GM19438 (cell line): Measurements from ENCODE around the gene HTT.

ENCODE experiments used
- ATAC-seq: cut with Tn5 transposase; IDR thresholded peaks from one replicate; pipeline ENCODE4 v1.9.1; 2021; ENCODE audit warnings: low read depth; ENCODE audit not compliant: unreplicated experiment

The HTT gene

GRCh38 chr4:3196670-3197359, 122.3 kb downstream of the HTT start:
- ATAC-seq, result no peak

GRCh38 chr4:3197366-3198105, 123.1 kb downstream of the HTT start:
- no peak for ATAC-seq

- no peak for ATAC-seq
Measured at GRCh38 chr4:3198906-3199305, 124.4 kb downstream of the HTT start.

- ATAC-seq, result no peak
Measured at GRCh38 chr4:3199653-3200422, 125.4 kb downstream of the HTT start.

- no peak for ATAC-seq
Measured at GRCh38 chr4:3200423-3201090, 126.1 kb downstream of the HTT start.

- no peak for ATAC-seq
Measured at GRCh38 chr4:3201718-3202702, 127.5 kb downstream of the HTT start.

- ATAC-seq, result no peak
Measured at GRCh38 chr4:3202836-3203820, 128.6 kb downstream of the HTT start.

- ATAC-seq, result no peak
Measured at GRCh38 chr4:3203971-3204431, 129.5 kb downstream of the HTT start.

GRCh38 chr4:3205995-3206394, 131.5 kb downstream of the HTT start:
- no peak for ATAC-seq

- no peak for ATAC-seq
Measured at GRCh38 chr4:3206439-3207100, 132.1 kb downstream of the HTT start.

GRCh38 chr4:3207531-3208037, 133.1 kb downstream of the HTT start:
- ATAC-seq, result no peak

GRCh38 chr4:3208826-3209225, 134.3 kb downstream of the HTT start:
- ATAC-seq, result no peak

- ATAC-seq, result no peak
Measured at GRCh38 chr4:3209551-3210325, 135.3 kb downstream of the HTT start.

GRCh38 chr4:3210467-3210866, 136.0 kb downstream of the HTT start:
- ATAC-seq, result no peak

GRCh38 chr4:3211866-3212265, 137.4 kb downstream of the HTT start:
- no peak for ATAC-seq

- ATAC-seq, result no peak
Measured at GRCh38 chr4:3212391-3213105, 138.1 kb downstream of the HTT start.

GRCh38 chr4:3213106-3213425, 138.6 kb downstream of the HTT start:
- ATAC-seq, result no peak
